Measurements from ENCODE around the gene NRXN3.

Gene NRXN3

DNA sequence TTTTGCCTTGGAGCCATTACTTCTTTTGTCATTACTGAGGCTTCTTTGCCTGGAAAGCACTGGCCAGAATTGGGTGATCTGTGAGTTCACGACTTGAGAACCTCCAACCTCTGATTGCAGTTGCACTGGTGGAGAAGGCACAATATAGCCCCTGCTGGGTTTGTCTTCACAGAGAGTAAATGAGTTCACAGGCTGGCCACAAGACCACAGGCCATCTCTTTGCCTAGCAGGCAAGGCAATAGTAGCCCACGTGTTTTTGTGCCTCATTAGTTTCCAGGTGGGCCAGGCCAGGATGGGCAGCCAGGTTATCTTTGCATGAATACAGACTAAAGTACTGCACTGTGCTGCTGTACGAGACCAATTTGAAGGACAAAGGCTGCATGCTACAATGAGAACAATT is 468.8 kb downstream of the NRXN3 start:
- DNase-seq (ENCODE audit: low read depth) = no peak

DNA sequence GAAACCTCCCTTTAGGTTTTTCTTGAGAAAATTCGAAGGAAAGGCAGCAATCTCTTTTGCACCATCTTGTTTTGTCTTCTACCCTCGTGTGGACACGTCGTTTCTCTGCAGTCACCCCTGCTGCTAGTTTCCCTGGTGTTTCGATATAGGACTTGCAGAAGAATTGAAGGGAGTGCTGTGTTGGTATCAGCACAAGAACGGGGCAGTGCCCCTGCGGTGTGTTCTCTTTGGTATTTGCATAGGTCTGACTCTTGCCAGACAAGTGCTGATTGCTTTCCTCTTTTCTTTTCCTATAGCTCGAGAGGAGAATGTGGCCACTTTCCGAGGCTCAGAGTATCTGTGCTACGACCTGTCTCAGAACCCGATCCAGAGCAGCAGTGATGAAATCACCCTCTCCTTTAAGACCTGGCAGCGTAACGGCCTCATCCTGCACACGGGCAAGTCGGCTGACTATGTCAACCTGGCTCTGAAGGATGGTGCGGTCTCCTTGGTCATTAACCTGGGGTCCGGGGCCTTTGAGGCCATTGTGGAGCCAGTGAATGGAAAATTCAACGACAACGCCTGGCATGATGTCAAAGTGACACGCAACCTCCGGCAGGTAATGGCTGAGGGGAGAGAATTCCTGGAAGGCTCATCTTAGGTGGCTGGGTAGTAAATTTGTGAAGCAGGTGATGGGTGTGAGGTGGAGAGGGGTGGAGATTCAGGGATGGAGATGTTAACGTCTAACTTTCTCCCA is 474.8 kb downstream of the NRXN3 start:
- DNase-seq (ENCODE audit: low read depth) = no peak

DNA sequence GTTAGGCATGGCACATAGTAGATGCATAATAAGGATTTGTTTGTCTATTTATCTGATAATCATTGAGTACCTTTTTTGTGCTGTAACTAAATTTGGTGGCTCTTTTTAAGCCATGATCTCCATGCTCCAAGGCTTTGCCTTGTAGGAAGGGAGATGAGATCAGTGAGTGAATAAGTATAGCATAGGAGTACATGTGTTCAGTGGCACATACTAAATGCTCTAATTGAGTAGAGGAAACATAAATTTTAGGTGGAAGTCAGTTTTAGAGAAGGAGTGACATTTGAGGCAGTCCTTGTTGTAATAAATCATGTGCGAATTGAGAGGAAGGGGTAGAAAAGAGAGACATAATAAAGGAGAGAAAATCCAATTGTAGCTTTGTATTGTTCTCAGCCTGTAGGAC is 482.6 kb downstream of the NRXN3 start:
- no peak for DNase-seq (ENCODE audit: low read depth)

DNA sequence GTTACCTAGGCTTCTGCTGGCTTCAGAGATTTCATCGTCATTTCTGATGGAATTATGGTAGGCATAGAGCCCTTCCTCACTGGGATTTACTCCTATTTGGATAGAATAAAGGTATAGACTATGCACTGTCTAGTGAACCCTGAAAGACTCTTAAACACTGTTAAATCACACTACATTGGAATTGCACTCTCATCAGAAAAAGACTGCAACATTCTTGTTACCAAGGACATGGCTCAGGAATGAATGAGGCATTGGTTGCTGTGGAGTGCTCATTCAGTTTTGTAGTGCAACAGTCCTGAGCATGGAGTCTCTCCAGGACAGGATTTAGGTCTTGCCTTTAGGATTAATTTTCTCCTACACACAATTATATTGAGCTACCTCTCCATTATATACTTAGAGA is 483.0 kb downstream of the NRXN3 start:
- DNase-seq (ENCODE audit: low read depth) = no peak

DNA sequence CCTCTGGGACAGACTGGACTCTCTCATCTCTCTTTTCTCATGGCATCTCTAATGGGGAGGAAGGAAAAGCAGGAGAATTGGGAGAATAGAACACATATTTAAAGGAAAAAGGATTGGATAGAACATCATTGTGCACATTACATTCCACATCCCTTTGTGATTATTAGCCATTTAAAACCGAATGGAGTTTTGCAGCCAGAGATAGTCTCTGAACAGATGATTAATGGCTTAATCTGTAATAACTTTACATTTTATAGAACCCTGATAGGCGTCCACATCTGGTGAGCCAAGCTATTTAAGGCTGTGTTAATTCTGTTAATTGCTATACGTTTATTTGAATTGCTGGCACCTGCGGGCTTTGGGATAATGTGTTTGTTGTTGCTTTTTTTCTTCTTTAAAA is 487.3 kb downstream of the NRXN3 start:
- DNase-seq (ENCODE audit: low read depth) = no peak

DNA sequence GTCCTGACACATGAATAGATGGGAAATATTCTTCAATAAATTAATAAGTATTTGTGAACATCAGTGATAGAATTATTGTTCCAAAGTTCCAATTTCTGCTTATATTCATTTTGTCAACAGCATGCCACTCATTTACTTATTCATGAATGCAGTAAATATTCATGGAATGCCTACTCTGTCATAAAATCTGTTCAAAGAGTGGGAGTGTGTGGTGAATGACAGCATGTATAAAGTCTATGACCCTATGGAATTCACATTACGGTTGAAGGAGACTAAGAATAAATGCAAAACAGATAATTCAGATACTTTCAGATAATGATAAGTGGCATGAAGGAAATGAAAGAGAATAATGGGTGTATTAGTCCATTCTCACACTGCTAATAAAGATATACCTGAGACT is 494.7 kb downstream of the NRXN3 start:
- no peak for DNase-seq (ENCODE audit: low read depth)

DNA sequence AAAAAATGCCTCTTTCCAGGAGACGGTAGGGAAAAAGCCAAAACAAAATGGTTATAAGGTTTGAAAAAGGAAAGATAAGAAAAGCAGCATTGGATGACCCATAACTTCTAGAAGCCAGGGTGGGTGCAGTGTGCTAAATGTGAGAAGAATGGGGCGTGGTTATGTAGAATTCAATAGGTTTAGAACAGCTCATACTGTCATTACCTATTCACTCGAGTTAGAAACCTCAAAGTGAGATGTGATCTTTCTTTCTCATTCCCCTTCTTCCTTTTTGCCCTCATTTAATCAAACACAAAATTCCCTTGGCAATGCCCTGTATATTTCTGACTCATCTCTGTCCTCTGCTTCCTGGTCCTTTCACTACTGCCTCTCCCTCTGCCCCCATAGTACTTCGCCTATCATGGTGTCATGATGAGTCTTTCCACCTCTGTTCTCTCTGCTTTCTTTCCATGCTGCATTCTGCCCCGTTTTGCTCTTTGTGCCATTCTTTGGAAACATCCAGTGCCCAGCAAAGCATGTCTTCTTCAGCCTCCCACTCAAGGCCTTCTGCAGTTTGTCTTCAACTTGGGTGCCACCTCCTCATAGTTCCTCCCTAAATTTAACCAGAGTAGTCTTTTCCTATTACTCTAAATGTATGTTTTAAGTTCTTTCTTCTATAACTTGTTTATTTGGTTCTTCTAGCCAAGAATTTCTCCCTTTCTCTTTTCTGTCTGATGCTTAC is 496.3 kb downstream of the NRXN3 start:
- DNase-seq (ENCODE audit: low read depth) = no peak

DNA sequence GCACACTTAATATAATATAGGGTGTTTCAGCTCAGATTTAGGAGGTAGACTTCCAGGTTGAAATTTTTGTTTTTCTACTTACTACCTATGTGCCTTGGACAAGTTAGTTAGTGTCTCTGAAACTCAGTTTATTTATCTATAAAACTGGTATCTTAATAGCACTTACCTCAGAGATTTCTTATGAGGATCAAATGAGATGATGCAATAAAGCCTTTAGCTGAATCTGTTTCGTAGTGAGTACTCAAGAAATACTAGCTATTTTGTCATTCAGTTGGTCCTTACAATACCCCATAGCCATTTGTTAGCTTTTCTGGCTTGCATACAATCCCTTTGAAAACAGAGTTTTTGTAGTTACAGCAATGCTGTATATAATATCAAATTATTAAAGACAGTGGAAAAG is 497.0 kb downstream of the NRXN3 start:
- DNase-seq (ENCODE audit: low read depth) = no peak

DNA sequence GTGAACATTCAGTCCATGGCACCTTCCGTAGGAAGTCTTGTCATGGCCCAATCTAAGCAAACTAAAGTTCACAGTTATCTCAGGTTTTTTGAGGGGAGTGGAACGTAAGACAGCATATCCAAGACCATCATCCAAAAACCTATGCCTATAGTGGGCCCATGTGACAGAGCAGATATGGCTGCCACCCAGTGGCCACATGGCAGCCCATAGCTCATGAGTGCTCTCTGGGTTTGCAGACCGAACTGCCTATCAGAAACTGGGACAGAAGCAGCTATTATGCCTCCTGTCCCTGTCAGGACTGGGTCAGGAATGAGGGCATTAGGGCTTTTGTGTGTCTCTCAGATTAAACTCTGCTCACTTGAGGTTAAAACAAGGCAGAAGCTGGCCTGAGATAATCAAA is 503.7 kb downstream of the NRXN3 start:
- no peak for DNase-seq (ENCODE audit: low read depth)

DNA sequence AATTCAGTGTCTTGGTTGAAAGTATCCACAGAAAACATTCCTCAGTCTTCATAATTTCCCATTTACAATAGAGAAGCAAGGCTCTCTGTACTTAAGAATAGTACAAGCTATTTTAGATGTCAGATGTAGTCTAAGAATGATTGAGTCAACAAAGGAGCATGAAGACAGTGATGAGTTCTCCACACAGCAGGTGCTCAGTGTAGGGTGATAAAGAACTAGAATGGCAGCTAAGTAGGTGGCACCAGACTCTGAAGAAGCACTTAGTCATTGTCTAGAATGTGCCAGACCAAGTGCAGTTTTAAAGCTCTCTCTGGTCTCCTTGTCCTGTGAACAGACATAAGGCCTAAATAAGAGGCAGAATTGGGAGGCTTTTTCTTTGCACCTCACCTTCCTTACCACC is 504.6 kb downstream of the NRXN3 start:
- DNase-seq (ENCODE audit: low read depth) = no peak

DNA sequence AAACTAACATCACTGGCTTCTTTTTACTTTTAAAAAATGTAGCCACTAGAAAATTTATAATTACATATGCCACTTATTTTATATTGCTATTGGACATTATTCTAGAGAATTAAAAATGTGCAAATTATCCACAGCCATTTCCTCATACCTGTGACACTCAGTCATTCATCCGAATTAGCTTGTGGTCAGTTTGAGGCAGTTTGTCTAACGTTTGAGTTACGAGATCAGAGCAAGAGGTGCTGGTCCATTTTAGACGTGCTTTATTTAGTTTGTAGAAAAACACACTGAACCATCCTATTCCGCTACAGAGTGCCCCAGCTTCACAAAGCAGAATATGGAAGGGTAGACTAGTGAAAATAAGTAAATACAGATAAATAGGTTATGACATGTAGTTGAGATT is 513.0 kb downstream of the NRXN3 start:
- no peak for DNase-seq (ENCODE audit: low read depth)

DNA sequence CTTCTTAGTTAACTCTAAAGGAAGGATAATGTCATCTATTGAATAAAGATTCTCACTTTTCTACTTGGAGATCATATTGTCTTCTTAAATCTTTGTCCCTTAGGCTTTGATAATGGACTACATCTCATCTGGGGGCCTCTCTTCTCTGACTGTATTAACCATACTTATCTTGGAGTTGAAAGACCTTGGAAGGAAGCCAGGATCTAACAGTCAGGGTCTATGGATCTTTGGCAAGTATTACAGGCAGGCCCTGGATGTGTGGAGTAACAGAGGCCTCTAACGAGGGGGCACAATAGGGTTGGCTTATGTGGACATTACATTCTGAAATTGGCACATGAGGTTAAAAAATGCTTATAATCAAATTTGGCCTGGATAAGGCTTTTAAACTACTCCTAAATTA is 513.8 kb downstream of the NRXN3 start:
- DNase-seq (ENCODE audit: low read depth) = no peak

DNA sequence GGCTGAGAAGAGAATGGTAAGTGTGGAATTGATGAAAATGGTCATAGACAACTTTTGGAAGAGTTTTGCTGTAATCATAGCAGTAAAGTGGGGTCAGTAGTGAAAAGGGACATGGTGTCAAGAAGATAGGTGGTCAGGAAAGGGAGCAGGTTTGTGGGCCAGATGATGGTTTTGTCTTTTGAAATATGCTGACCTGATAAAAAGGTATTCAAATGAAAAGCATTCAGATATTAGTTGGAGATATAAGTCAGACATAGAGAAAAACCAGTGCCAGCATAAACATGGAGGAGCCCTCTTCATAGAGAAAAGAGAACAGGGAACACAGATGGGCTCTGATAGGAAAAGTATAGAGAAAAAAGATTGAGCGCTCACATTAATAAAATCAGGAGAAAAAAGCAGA is 518.3 kb downstream of the NRXN3 start:
- no peak for DNase-seq (ENCODE audit: low read depth)

DNA sequence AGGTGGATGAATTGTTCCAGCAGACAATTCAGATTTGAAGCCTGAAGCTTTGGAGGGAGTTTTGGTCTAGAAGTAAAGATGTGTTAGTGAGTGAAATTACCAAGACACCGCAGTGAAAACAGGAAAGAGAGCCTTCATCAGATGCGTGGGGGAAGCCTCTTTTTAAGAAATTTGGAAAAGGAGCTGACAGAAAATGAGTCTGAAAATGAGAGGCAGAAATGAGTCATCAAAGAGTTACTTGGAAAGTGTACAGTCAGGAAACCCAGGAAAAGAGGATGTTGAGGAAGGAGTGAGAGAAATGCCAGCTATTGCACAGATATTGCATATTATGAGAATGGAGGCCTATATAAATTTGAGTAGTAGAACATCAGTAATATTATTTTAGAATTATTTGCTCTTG is 520.7 kb downstream of the NRXN3 start:
- DNase-seq (ENCODE audit: low read depth) = no peak

DNA sequence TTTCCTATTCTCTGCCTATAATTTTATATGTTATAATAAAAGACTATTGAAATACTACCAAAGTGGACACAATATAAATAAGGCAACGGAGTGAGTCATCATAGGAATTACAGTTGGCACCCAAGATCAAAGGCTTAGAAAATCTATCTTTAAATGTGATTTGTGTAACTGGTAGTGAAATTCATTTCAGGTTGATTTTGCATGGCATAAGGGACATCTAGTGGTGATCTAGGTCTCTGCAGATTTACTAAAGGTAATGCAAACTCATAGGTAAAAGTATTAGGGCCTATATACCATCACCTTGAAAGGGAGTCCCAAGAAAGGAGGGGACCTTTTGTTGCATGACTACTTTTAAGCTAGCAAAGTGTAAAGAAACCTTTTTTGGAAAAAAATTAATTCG is 527.2 kb downstream of the NRXN3 start:
- no peak for DNase-seq (ENCODE audit: low read depth)

DNA sequence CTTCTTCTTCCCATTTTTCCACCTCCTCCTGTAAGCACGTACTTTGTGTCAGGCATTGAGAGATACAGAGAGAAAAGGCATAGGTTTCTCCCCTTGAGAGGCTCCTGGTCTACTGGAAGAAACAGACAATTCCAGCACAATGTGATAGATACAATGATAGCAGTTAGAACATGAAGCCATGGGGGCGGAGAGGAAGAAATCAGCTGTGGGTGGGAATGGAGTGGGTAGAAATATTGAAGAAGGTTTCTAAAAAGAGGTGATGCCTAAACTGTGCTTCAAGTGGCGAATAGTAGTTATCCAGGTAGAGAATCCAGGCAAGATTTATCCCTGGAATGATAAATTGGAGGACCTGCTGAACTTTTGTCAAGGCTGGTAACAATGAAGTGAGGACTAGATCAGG is 528.8 kb downstream of the NRXN3 start:
- DNase-seq (ENCODE audit: low read depth) = no peak

DNA sequence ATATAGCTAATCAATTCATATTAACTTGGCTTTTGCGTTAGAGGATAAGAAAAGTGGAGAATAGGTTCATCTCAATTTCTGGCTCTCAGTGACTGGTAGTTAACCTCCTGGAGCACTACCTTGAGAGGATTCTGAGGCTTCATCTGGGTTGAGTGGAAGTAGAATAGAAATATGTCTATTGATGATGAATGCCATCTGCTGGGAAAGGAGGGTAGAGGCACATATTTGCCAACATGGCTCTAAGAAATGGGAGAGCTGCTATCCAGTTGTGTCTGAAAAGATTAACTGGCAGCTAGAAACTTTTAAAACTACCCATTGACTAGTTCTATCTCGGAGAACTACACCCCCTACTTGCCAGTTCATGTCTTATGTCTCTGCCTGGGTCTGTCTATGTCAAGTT is 530.1 kb downstream of the NRXN3 start:
- DNase-seq (ENCODE audit: low read depth) = no peak

DNA sequence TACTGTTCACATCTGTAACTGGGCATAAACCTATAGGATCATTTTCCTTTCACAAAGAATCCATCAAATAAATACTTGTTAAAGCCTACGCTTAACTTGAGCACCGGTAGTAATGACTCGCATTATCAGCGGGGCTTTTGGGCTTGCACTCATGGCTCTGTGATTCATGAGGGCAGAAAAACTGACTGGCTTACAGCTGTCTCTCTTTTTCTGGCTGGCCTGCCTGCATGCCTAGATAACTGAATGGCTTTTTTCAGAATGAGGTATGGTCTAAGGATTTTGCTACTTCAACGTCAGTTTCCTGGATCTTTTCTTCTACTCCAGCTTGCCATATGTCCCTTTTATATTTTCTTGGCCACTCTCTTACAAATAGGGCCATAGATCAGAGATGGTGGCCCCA is 531.1 kb downstream of the NRXN3 start:
- no peak for DNase-seq (ENCODE audit: low read depth)

DNA sequence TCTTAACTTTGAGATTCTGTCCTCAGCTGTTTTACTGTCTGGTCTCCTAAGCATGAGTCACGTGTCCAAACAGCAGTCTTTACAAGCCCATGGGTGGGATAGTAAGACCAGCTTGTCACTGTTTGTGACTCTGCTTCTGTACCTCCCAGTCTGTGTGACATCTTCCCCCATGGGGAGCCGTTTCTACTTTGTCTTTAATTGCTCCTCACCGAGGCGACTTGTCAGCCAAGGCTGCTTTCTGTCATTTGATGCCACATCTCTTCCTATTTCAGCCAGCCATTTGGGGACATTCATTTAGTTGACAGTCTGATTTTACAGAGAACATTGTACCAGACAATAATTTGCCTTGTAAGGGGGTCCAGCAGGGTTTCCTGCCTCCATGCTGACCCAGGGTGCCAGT is 534.8 kb downstream of the NRXN3 start:
- DNase-seq (ENCODE audit: low read depth) = no peak

DNA sequence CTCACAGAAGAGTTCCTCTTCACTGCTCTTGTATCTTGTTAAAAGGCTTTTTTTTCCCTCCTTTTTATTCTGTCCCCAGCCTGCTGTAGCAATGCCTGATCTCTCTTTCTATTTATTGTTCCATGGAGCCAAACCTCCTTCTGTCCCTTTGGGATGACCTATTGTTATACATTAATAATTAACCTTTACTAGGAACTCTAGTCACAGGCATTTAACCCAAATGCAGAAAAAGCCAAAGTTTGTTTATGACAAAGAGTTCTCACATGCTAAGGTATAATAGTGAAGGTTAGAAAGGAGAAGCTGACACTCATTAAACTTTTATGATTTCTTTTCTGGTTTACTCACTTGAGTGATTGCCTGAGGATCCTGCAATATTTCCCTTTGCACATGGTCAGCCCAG is 535.8 kb downstream of the NRXN3 start:
- no peak for DNase-seq (ENCODE audit: low read depth)

DNA sequence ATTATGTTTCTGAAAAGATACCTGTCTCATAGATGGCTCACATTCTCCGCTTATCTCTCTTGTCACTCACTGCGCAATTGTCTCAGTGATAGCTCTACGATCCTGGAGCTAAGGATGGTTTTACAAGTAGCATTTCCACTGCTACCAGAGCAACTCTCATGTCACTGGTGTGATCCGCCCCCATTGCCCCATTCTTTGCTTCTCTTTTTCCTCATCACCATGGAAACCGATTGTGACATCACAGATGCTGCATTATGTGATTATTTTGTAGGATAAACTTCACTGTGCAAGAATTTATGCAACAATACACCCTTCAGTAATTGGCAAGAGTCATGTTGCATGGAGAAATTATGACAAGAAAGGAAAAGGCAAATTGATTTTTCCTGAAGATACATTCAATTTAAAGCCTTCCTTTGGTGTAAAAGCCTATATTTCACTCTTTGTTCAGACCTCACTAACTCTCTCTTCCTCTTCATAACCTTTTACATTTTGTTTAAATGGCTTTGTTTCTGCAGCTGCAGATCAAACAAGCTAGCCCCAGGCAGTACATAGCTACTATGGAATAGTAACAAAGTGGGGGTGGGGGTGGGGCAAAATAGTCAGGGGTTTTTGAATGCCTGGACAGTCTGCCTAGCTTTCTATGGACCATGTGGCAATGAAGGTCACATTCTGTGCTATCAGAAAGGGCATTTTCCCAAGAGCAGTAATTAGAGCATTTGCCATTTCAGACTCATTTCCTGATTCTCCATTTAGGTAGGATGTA is 539.8 kb downstream of the NRXN3 start:
- no peak for DNase-seq (ENCODE audit: low read depth)

DNA sequence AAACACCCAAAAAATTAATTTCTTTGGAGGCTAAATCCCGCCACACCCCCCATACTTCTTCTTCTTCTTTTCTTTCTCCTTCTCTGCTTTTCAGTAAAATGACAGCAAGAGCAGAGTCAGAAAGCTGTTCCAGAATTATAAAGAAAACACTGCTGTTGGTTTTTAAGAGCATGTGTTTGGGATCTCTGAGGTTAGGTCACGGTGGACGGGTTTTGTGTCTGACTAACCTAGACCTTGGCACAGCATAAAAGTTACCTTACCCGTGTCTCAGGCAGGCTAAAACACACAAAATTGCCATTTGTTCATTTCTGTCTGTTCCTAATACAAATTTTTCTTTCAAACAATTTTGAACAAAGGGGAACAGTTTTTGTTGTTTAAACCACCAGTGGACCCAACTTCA is 540.8 kb downstream of the NRXN3 start:
- DNase-seq (ENCODE audit: low read depth) = no peak

DNA sequence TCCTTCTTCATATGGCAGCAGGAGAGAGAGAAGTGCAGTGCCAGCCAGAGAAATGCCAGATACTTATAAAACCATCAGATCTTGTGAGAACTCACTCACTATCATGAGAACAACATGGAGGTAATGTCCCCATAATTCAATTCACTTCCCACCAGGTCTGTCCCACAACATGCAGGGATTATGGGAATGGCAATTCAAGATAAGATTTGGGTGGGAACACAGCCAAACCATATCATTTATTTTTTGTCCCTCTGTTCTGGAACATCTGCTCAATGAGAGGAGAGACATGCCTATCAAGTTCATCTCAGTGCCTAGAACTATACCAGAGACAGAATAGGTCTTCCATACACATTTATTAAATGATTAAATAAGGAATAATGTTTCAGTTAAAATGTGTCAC is 543.5 kb downstream of the NRXN3 start:
- no peak for DNase-seq (ENCODE audit: low read depth)

Measured in GM04503 (cell line).